Vagina (tissue), 2 donors: ENCODE results near the gene RASD1. TPM values are rescaled to one million over a fixed set of nuclear protein-coding genes. Genes with fewer than 3 reads are reported as not detected.

Experiments used
- DNase-seq, 2 donors: peaks; one replicate each; pipeline ENCODE4 v3.0.0-alpha.2; 2017; ENCODE audit errors: extremely low spot score in 2 of 2
- H3K27ac ChIP-seq: fragments of 200-600 bp; sonication (generic); one replicate; pipeline ENCODE4 v1.5.1; 2019
- H3K27me3 ChIP-seq: fragments of 200-600 bp; sonication (generic); one replicate; pipeline ENCODE4 v1.5.1; 2019
- H3K36me3 ChIP-seq, 2 donors: fragments of 200-600 bp; sonication (generic); one replicate each; pipeline ENCODE4 v1.5.1; 2017 to 2019
- H3K4me1 ChIP-seq: fragments of 200-600 bp; sonication (generic); one replicate; pipeline ENCODE4 v1.5.1; 2019
- H3K4me3 ChIP-seq, 2 donors: fragments of 200-600 bp; sonication (generic); 1 replicate in 1 of 2; 2 replicates in 1 of 2; pipeline ENCODE4 v1.5.1; 2016 to 2019
- H3K9me3 ChIP-seq: fragments of 200-600 bp; sonication (generic); one replicate; pipeline ENCODE4 v1.5.1; 2019
- POLR2A ChIP-seq, 2 donors: fragments of 450-650 bp; IDR thresholded peaks; one replicate each; pipeline ENCODE4 v1.6.1; 2017; ENCODE audit warnings: antibody characterized with exemption in 2 of 2, mild to moderate bottlenecking in 2 of 2, moderate library complexity in 2 of 2
- POLR2AphosphoS5 ChIP-seq, 2 donors: sonication (generic); formaldehyde crosslinking; IDR thresholded peaks; one replicate each; pipeline ENCODE4 v1.9.0; 2017; ENCODE audit warnings: antibody characterized with exemption in 2 of 2, mild to moderate bottlenecking in 2 of 2, low read depth in 1 of 2; ENCODE audit not compliant: insufficient read depth in 1 of 2
- intact Hi-C: fragments of 100-400 bp; cut with DNase I; formaldehyde crosslinking; loops from one replicate; pipeline ENCODE4 v1.15.1; 2023
- total RNA-seq: library from RNA; depleted of rRNA; stranded (reverse); fragments of >200 nt; gene quantifications from one replicate; pipeline ENCODE4 v1.2.3, GENCODE V29; 2016
- TF ChIP-seq, protein P1 (sequence below), 3 experiments: fragments of 450-650 bp in 2 of 3; fragments of 200-600 bp in 1 of 3; sonication (generic) in 1 of 3; IDR thresholded peaks; one replicate each; pipeline ENCODE4 v1.5.1; 2017 to 2019; ENCODE audit warnings: antibody characterized with exemption in 3 of 3, mild to moderate bottlenecking in 2 of 3, moderate library complexity in 2 of 3

Gene RASD1
- total RNA-seq, 1 donor from 2014 or later = 227 TPM

DNA sequence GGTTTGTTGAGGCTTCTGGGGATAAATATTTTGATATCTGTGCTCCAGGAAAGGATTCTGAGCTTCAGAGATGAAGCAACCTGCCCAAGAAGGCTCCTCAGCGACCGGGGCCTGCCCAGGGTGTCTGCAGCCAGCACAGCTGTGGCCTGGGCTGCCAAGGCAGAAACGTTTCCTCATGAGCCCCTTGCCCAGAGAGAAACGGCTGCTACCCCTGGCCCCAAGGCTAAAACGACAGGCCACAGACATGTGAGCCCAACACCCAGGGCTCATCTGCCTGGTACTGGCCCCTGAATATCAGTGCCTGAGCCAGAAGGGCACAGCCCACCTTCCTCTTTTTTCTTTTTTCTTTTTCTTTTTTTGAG is 45.4 kb upstream of the RASD1 start:
- intact Hi-C loops = no loop called here
- Histone ChIP-seq H3K27ac (no peak overlapping the region), H3K9me3 (no peaks in the 10 kb centered on the region), H3K36me3 (no peaks in the 10 kb centered on the region), H3K4me1 (peaks cover 19% of the 10 kb centered on the region), H3K27me3 (no peaks in the 10 kb centered on the region), H3K4me3 (no peak overlapping the region)
- TF ChIP-seq POLR2A (IDR thresholded peaks at IDR 0.05) (no peak), POLR2AphosphoS5 (IDR thresholded peaks at IDR 0.05; ENCODE audit: insufficient read depth in 1 of 2, low read depth in 1 of 2) (no peak)
- TF ChIP-seq, protein P1, sequence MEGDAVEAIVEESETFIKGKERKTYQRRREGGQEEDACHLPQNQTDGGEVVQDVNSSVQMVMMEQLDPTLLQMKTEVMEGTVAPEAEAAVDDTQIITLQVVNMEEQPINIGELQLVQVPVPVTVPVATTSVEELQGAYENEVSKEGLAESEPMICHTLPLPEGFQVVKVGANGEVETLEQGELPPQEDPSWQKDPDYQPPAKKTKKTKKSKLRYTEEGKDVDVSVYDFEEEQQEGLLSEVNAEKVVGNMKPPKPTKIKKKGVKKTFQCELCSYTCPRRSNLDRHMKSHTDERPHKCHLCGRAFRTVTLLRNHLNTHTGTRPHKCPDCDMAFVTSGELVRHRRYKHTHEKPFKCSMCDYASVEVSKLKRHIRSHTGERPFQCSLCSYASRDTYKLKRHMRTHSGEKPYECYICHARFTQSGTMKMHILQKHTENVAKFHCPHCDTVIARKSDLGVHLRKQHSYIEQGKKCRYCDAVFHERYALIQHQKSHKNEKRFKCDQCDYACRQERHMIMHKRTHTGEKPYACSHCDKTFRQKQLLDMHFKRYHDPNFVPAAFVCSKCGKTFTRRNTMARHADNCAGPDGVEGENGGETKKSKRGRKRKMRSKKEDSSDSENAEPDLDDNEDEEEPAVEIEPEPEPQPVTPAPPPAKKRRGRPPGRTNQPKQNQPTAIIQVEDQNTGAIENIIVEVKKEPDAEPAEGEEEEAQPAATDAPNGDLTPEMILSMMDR (IDR thresholded peaks at IDR 0.05) = no peak
- DNase-seq = no peak

DNA sequence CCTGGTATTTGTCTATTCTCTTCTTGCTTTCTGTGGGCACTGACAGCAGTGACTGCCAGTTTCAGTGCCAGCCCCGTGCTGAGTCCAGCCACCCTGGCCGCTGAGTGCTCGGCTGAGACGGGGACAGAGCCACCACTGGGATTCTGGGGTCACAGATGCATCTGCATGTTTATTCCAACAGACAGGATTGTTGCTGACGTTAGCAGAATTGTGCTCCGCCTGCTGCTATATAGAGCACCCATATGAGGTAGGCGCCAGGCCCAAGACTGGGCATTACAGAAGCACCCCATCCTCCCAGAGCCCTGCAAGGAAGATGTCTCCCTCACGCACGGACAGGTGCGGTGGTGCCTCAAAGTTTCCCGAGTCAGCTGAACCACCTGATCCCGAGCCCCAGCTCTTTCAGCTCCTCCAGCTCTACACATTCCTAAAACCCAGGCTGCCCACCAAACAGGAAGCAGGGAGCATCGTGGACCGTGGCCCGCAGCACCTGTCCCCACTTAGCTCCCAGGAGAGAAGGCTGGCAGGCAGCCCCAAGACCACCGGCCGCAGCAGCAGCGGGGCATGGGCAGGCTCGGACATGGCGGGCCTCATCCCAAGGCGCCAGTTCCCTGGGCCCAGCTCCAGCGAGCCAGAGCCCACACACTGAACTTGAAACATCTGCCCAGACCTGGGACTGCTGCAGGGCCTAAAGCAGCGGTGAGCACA is 44.9 kb upstream of the RASD1 start:
- no peaks in the 10 kb centered on the region for H3K27me3 ChIP-seq
- no peak overlapping the region for H3K27ac ChIP-seq
- H3K36me3 ChIP-seq = no peaks in the 10 kb centered on the region
- intact Hi-C loops = no loop called here
- H3K9me3 ChIP-seq = no peaks in the 10 kb centered on the region
- peaks cover 18% of the 10 kb centered on the region for H3K4me1 ChIP-seq
- H3K4me3 ChIP-seq = no peak overlapping the region
- no peak for DNase-seq
- TF ChIP-seq POLR2AphosphoS5 (IDR thresholded peaks at IDR 0.05; ENCODE audit: insufficient read depth in 1 of 2, low read depth in 1 of 2) = no peak
- TF ChIP-seq POLR2A (IDR thresholded peaks at IDR 0.05) = no peak
- TF ChIP-seq, protein P1 (IDR thresholded peaks at IDR 0.05) = no peak

DNA sequence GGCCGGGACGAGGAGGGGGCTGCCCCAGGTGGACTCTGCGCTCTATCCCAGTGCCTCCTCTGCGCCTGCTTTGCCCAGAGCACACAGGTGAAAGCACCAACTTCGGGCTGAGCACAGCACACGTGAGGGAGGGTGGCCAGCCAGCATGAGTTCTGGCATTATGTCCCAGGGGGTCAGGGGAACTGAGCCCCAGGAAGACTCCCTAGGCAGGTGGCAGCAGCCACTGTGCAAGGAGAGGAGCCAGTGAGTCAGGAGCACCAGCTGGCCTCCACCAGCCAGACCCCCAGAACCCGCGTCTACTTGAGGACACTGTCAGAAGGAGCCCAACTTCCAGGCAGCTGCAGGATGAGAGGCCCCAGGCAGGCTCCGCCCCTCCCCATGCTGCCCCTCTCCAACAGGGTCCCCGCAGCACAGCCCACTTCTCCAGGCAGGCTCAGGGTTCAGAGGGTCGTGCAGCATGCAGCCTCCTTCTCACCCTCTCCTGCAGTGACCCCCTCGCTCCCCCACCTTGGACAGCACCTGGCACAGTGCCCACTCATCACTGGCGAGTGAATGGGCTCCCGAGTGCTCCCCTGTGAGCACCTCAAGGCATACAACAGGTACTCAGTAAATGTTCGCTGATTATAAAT is 44.2 kb upstream of the RASD1 start:
- no peak for DNase-seq
- peaks cover 11% of the 10 kb centered on the region for H3K4me1 ChIP-seq
- no peaks in the 10 kb centered on the region for H3K27me3 ChIP-seq
- TF ChIP-seq POLR2A (IDR thresholded peaks at IDR 0.05) (no peak), POLR2AphosphoS5 (IDR thresholded peaks at IDR 0.05; ENCODE audit: insufficient read depth in 1 of 2, low read depth in 1 of 2) (no peak)
- TF ChIP-seq, protein P1 (IDR thresholded peaks at IDR 0.05) = no peak
- no peak overlapping the region for H3K27ac ChIP-seq
- intact Hi-C loops = no loop called here
- no peaks in the 10 kb centered on the region for H3K36me3 ChIP-seq
- H3K9me3 ChIP-seq = no peaks in the 10 kb centered on the region
- no peak overlapping the region for H3K4me3 ChIP-seq

DNA sequence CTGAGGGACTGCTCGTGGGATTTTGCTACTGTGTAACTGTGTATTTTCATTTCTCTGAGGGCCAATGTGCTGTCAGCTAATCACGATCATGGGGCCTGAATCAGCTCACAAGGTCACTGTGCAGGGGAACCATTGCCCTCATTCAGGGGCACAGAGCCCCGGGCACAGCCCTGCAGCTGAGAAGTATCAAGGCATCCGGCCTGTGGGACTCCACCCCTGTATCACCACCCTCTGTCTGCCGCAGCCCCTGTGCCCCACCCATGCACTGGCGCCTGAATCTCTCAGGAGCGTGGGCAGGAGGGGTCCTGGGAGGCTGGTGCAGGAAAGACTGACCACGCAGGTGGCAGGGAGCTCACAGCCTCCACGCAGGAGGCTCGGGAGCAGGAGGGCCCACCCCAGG is 43.4 kb upstream of the RASD1 start:
- H3K27me3 ChIP-seq = no peaks in the 10 kb centered on the region
- H3K9me3 ChIP-seq = no peaks in the 10 kb centered on the region
- no peak overlapping the region for H3K27ac ChIP-seq
- no peak overlapping the region for H3K4me3 ChIP-seq
- H3K36me3 ChIP-seq = no peaks in the 10 kb centered on the region
- TF ChIP-seq POLR2AphosphoS5 (IDR thresholded peaks at IDR 0.05; ENCODE audit: insufficient read depth in 1 of 2, low read depth in 1 of 2) = no peak
- TF ChIP-seq POLR2A (IDR thresholded peaks at IDR 0.05) = no peak
- TF ChIP-seq, protein P1 (IDR thresholded peaks at IDR 0.05) = no peak
- no peak for DNase-seq
- intact Hi-C loops = no loop called here
- H3K4me1 ChIP-seq = peaks cover 6% of the 10 kb centered on the region
